ENCODE data around the gene STK11IP. TPM values are rescaled to one million over a fixed set of nuclear protein-coding genes. Genes with fewer than 3 reads are reported as not detected.

The STK11IP gene
- total and polyA plus RNA-seq, 2 of the 13 experiments (the other 11 are each of a cell fraction or from before 2014, with no cell fraction given): 12.8 to 24.0 TPM

GRCh38 chr2:219642465-219643083 lies 44.9 kb downstream of the STK11IP start:
- Histone ChIP-seq H3K27me3 (ENCODE audit: control insufficient read depth in 1 of 2, insufficient read depth in 2 of 2, low read length in 2 of 2) (peaks cover 18 to 77% of the 10 kb centered on the region in 2 experiments), H3K9me3 (ENCODE audit: low read length) (no peaks in the 10 kb centered on the region), H3K4me3 (replicated peaks in 1 of 3; ENCODE audit: insufficient read depth in 1 of 3, low read depth in 2 of 3, low read length in 3 of 3) (peak overlapping the region in 1 of 3 experiments; percentile 36; a peak in 1 of 6 replicates), H4K20me1 (ENCODE audit: insufficient read depth, low read length) (no peaks in the 10 kb centered on the region), H3K9ac (ENCODE audit: insufficient read depth, low read depth, low read length) (no peak overlapping the region), H3K4me2 (ENCODE audit: low read depth, low read length) (peak overlapping the region; percentile 69), H3K27ac (ENCODE audit: extremely low read length, insufficient read depth, low read length) (no peak overlapping the region), H3K79me2 (ENCODE audit: insufficient read depth, low read length) (no peaks in the 10 kb centered on the region), H3K4me1 (ENCODE audit: insufficient read depth, low read length) (peaks cover 29% of the 10 kb centered on the region), H3K36me3 (replicated peaks in 1 of 2; ENCODE audit: control insufficient read depth in 1 of 2, insufficient read depth in 2 of 2, low read length in 2 of 2) (no peaks in the 10 kb centered on the region), H2AFZ (ENCODE audit: low read length) (no peak overlapping the region)
- no TSS peak for BruUV-seq (replicated peaks)
- ChIA-PET CTCF (ENCODE audit: low intra/inter-chr PET ratio, low total read pairs) (interaction anchor here (0.6 to 4.3 kb wide), 14 partner anchors 24 to 240 kb away, joined by 3 to 127 read pairs (median 5); partner anchors contain the start of genes CHPF, INHA, OBSL1 and STK11IP), POLR2A (interaction anchor here (1.4 to 1.5 kb wide), 2 partner anchors 71 to 103 kb away, joined by 4 read pairs; partner anchors contain the start of genes INHA and OBSL1)
- WGBS (ENCODE audit: low lambda C conversion rate): 5% methylated on average over 24 of the region's 24 CpGs
- ATAC-seq (peak; percentile 92), DNase-seq (ENCODE audit: low spot score) (peak; percentile 93), FAIRE-seq (peak; percentile 99)
- in situ Hi-C loops (cut with HindIII; ENCODE audit: extremely low pct_ligation_motif_present, low pct_unique_long_range_greater_than_20kb) (loop anchor here (5.0 kb wide), 1 partner anchor 100 kb away; the partner anchor contains the start of genes CHPF and TMEM198), intact Hi-C loops (cut with micrococcal nuclease; ENCODE audit: unreplicated experiment) (loop anchor here (1.0 to 2.0 kb wide), 4 partner anchors 23 to 101 kb away; no protein-coding TSS in a partner anchor)
- TF ChIP-seq THRA (CRISPR knock-in tag; IDR thresholded peaks at IDR 0.05; ENCODE audit: borderline replicate concordance) (peak; percentile 93), FOXK2 (IDR thresholded peaks at IDR 0.05) (no peak), SMC3 (IDR thresholded peaks at IDR 0.05; ENCODE audit: low read length) (peak; percentile 95), TBX3 (IDR thresholded peaks at IDR 0.05; ENCODE audit: borderline replicate concordance) (no peak), CERS6 (CRISPR knock-in tag; IDR thresholded peaks at IDR 0.05) (no peak), HNRNPLL (IDR thresholded peaks at IDR 0.05; ENCODE audit: low read depth, low read length, poor library complexity, severe bottlenecking) (peak; percentile 65), HNRNPK (IDR thresholded peaks at IDR 0.05; ENCODE audit: low read depth, low read length, poor library complexity, severe bottlenecking) (no peak), ZSCAN22 (CRISPR knock-in tag; IDR thresholded peaks at IDR 0.05) (no peak), SYNCRIP (IDR thresholded peaks at IDR 0.05; ENCODE audit: insufficient read depth, low read depth, low read length) (no peak), GFI1 (CRISPR knock-in tag; IDR thresholded peaks at IDR 0.05; ENCODE audit: borderline replicate concordance) (0 out of 2 replicates have a peak, but pooled peaks have one; percentile 28), FOXO4 (CRISPR knock-in tag; conservative IDR thresholded peaks at IDR 0.05) (no peak), KDM5B (CRISPR knock-in tag; IDR thresholded peaks at IDR 0.05; ENCODE audit: borderline replicate concordance) (peak; percentile 85; the same call in 1 of the 2 replicates), IRF1 (CRISPR knock-in tag; IDR thresholded peaks at IDR 0.05; ENCODE audit: low read depth) (no peak), ZNF143 (CRISPR knock-in tag; IDR thresholded peaks at IDR 0.05) (no peak), KLF6 (CRISPR knock-in tag; IDR thresholded peaks at IDR 0.05) (peak; percentile 75; the same call in 1 of the 2 replicates), ZBTB44 (CRISPR knock-in tag; IDR thresholded peaks at IDR 0.05) (no peak), ZC3H13 (CRISPR knock-in tag; IDR thresholded peaks at IDR 0.05) (no peak; the same call in 1 of the 2 replicates)

Data from HepG2 (cell line).